ENCODE results near the gene LRCH3.

The LRCH3 gene

GRCh38 chr3:197833930-197834715 lies 43.1 kb downstream of the LRCH3 start:
- DNase-seq = no peak
- Mint-ChIP-seq H3K4me1 (peaks cover 6% of the 10 kb centered on the region), H3K4me3 (no peak overlapping the region), H3K27ac (no peak overlapping the region), H3K36me3 (peaks cover 46% of the 10 kb centered on the region), H3K9me3 (no peaks in the 10 kb centered on the region), H3K27me3 (no peaks in the 10 kb centered on the region)
- CTCF ChIA-PET = interaction anchor here (0.6 kb wide), 1 partner anchor 120 kb away, joined by 4 read pairs; no protein-coding TSS in a partner anchor

- H3K9me3 Mint-ChIP-seq = no peaks in the 10 kb centered on the region
- no peaks in the 10 kb centered on the region for H3K27me3 Mint-ChIP-seq
- no peak for DNase-seq
- no peak overlapping the region for H3K4me3 Mint-ChIP-seq
- CTCF ChIA-PET = no interaction called here
- no peak overlapping the region for H3K27ac Mint-ChIP-seq
- peaks cover 6% of the 10 kb centered on the region for H3K4me1 Mint-ChIP-seq
- H3K36me3 Mint-ChIP-seq = peaks cover 45% of the 10 kb centered on the region
Observed at GRCh38 chr3:197835509-197835908, 44.5 kb downstream of the LRCH3 start.

GRCh38 chr3:197836244-197836643 lies 45.2 kb downstream of the LRCH3 start:
- H3K27ac Mint-ChIP-seq = peak overlapping the region; percentile 7
- peaks cover 44% of the 10 kb centered on the region for H3K36me3 Mint-ChIP-seq
- no peak overlapping the region for H3K4me3 Mint-ChIP-seq
- peaks cover 6% of the 10 kb centered on the region for H3K4me1 Mint-ChIP-seq
- no peaks in the 10 kb centered on the region for H3K9me3 Mint-ChIP-seq
- CTCF ChIA-PET = no interaction called here
- H3K27me3 Mint-ChIP-seq = no peaks in the 10 kb centered on the region
- DNase-seq = no peak

GRCh38 chr3:197837282-197837681 lies 46.2 kb downstream of the LRCH3 start:
- CTCF ChIA-PET = no interaction called here
- Mint-ChIP-seq H3K36me3 (peaks cover 48% of the 10 kb centered on the region), H3K4me3 (no peak overlapping the region), H3K27me3 (no peaks in the 10 kb centered on the region), H3K27ac (no peak overlapping the region), H3K4me1 (peaks cover 6% of the 10 kb centered on the region), H3K9me3 (no peaks in the 10 kb centered on the region)
- no peak for DNase-seq

- Mint-ChIP-seq H3K4me1 (peaks cover 8% of the 10 kb centered on the region), H3K27me3 (no peaks in the 10 kb centered on the region), H3K36me3 (peaks cover 46% of the 10 kb centered on the region), H3K4me3 (no peak overlapping the region), H3K9me3 (no peaks in the 10 kb centered on the region), H3K27ac (no peak overlapping the region)
- DNase-seq = no peak
- CTCF ChIA-PET = interaction anchor here (0.5 kb wide), 1 partner anchor 37 kb away, joined by 3 read pairs; no protein-coding TSS in a partner anchor
Observed at GRCh38 chr3:197841789-197842188, 50.7 kb downstream of the LRCH3 start.

- DNase-seq = no peak
- CTCF ChIA-PET = no interaction called here
- Mint-ChIP-seq H3K27me3 (no peaks in the 10 kb centered on the region), H3K27ac (no peak overlapping the region), H3K4me1 (peaks cover 26% of the 10 kb centered on the region), H3K36me3 (peaks cover 51% of the 10 kb centered on the region), H3K4me3 (no peak overlapping the region), H3K9me3 (no peaks in the 10 kb centered on the region)
Observed at GRCh38 chr3:197846491-197846890, 55.4 kb downstream of the LRCH3 start.

GRCh38 chr3:197847866-197848401 lies 56.9 kb downstream of the LRCH3 start:
- peaks cover 26% of the 10 kb centered on the region for H3K4me1 Mint-ChIP-seq
- peaks cover 47% of the 10 kb centered on the region for H3K36me3 Mint-ChIP-seq
- DNase-seq = peak; percentile 50
- CTCF ChIA-PET = interaction anchor here (1.2 kb wide), 1 partner anchor 58 kb away, joined by 4 read pairs; no protein-coding TSS in a partner anchor
- H3K4me3 Mint-ChIP-seq = peak overlapping the region; percentile 62
- H3K27me3 Mint-ChIP-seq = no peaks in the 10 kb centered on the region
- peak overlapping the region; percentile 95 for H3K27ac Mint-ChIP-seq
- no peaks in the 10 kb centered on the region for H3K9me3 Mint-ChIP-seq

GRCh38 chr3:197854596-197855343 lies 63.7 kb downstream of the LRCH3 start:
- no peak overlapping the region for H3K27ac Mint-ChIP-seq
- no peaks in the 10 kb centered on the region for H3K9me3 Mint-ChIP-seq
- H3K36me3 Mint-ChIP-seq = peaks cover 38% of the 10 kb centered on the region
- CTCF ChIA-PET = no interaction called here
- H3K27me3 Mint-ChIP-seq = no peaks in the 10 kb centered on the region
- H3K4me3 Mint-ChIP-seq = no peak overlapping the region
- no peak for DNase-seq
- H3K4me1 Mint-ChIP-seq = peaks cover 2% of the 10 kb centered on the region

GRCh38 chr3:197855571-197855970 lies 64.5 kb downstream of the LRCH3 start:
- Mint-ChIP-seq H3K36me3 (peaks cover 35% of the 10 kb centered on the region), H3K4me3 (no peak overlapping the region), H3K27me3 (no peaks in the 10 kb centered on the region), H3K4me1 (no peaks in the 10 kb centered on the region), H3K9me3 (no peaks in the 10 kb centered on the region), H3K27ac (no peak overlapping the region)
- CTCF ChIA-PET = no interaction called here
- no peak for DNase-seq

GRCh38 chr3:197856199-197856816 lies 65.3 kb downstream of the LRCH3 start:
- no peak overlapping the region for H3K27ac Mint-ChIP-seq
- DNase-seq = no peak
- no peaks in the 10 kb centered on the region for H3K27me3 Mint-ChIP-seq
- H3K4me1 Mint-ChIP-seq = no peaks in the 10 kb centered on the region
- H3K4me3 Mint-ChIP-seq = no peak overlapping the region
- H3K36me3 Mint-ChIP-seq = peaks cover 33% of the 10 kb centered on the region
- no peaks in the 10 kb centered on the region for H3K9me3 Mint-ChIP-seq
- CTCF ChIA-PET = interaction anchor here (1.0 kb wide), 1 partner anchor 50 kb away, joined by 5 read pairs; no protein-coding TSS in a partner anchor

GRCh38 chr3:197858133-197858532 lies 67.1 kb downstream of the LRCH3 start:
- Mint-ChIP-seq H3K36me3 (peaks cover 27% of the 10 kb centered on the region), H3K27ac (no peak overlapping the region), H3K4me1 (no peaks in the 10 kb centered on the region), H3K9me3 (no peaks in the 10 kb centered on the region), H3K4me3 (no peak overlapping the region), H3K27me3 (no peaks in the 10 kb centered on the region)
- CTCF ChIA-PET = no interaction called here
- DNase-seq = no peak

GRCh38 chr3:197858598-197858997 lies 67.5 kb downstream of the LRCH3 start:
- H3K27me3 Mint-ChIP-seq = no peaks in the 10 kb centered on the region
- no peaks in the 10 kb centered on the region for H3K4me1 Mint-ChIP-seq
- peaks cover 29% of the 10 kb centered on the region for H3K36me3 Mint-ChIP-seq
- no peak for DNase-seq
- H3K9me3 Mint-ChIP-seq = no peaks in the 10 kb centered on the region
- H3K4me3 Mint-ChIP-seq = no peak overlapping the region
- CTCF ChIA-PET = no interaction called here
- no peak overlapping the region for H3K27ac Mint-ChIP-seq

GRCh38 chr3:197866035-197866434 lies 75.0 kb downstream of the LRCH3 start:
- DNase-seq = no peak
- Mint-ChIP-seq H3K9me3 (no peaks in the 10 kb centered on the region), H3K27ac (no peak overlapping the region), H3K27me3 (no peaks in the 10 kb centered on the region), H3K4me1 (peaks cover 10% of the 10 kb centered on the region), H3K4me3 (no peak overlapping the region), H3K36me3 (peaks cover 35% of the 10 kb centered on the region)
- CTCF ChIA-PET = no interaction called here

- DNase-seq = no peak
- CTCF ChIA-PET = no interaction called here
- no peak overlapping the region for H3K4me3 Mint-ChIP-seq
- H3K27ac Mint-ChIP-seq = no peak overlapping the region
- H3K9me3 Mint-ChIP-seq = no peaks in the 10 kb centered on the region
- H3K36me3 Mint-ChIP-seq = peaks cover 50% of the 10 kb centered on the region
- no peaks in the 10 kb centered on the region for H3K27me3 Mint-ChIP-seq
- H3K4me1 Mint-ChIP-seq = peaks cover 20% of the 10 kb centered on the region
Observed at GRCh38 chr3:197873329-197873728, 82.3 kb downstream of the LRCH3 start.

All from activated naive CD4-positive, alpha-beta T cell treated with anti-CD3 and anti-CD28 coated beads, Interleukin-2, amount 10 ng/mL, durations not matched to agents 7 days and 5 days (primary cell).